Measurements from ENCODE around the gene ANKRD40. TPM values are rescaled to one million over a fixed set of nuclear protein-coding genes. Genes with fewer than 3 reads are reported as not detected.

ANKRD40 gene
- total and polyA plus RNA-seq, 7 experiments from 2014 or later = 3.6 to 37.2 (median 30.1) TPM

DNA sequence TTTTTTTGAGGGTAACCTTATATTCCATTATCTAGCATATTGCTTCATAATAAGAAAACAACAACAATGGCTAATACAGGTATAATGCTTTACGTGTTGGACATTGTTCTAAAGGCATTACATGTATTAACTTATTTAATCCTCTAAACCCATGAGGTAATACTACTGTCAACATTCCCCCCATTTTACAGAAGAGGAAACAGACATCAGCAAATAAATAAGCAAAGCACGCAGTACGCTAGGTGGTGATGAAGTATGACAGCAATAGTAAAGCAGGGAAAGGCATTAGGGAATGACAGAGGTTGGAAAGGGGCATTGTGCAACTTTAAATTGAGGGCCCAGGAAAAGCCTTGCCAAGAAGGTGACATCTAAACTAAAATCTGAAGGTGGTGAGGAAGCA, 4.6 kb downstream of the ANKRD40 start:
- peaks cover 0 to 27% (median 19%) of the 10 kb centered on the region in 5 donors for H3K36me3 Mint-ChIP-seq
- no peaks in the 10 kb centered on the region for H3K27me3 Mint-ChIP-seq
- CTCF ChIA-PET = no interaction called here
- ATAC-seq (no peak), DNase-seq (no peak)
- Histone ChIP-seq H3K27me3 (ENCODE audit: control insufficient read depth in 2 of 2, insufficient read depth in 2 of 2, low read length in 2 of 2) (no peaks in the 10 kb centered on the region), H3K4me3 (ENCODE audit: low read length) (no peak overlapping the region), H3K36me3 (ENCODE audit: control insufficient read depth in 2 of 3, insufficient read depth in 3 of 3, low read length in 3 of 3) (peaks cover 6 to 37% (median 7%) of the 10 kb centered on the region in 3 experiments), H3K9me3 (ENCODE audit: control insufficient read depth in 2 of 3, low read length in 3 of 3) (no peaks in the 10 kb centered on the region), H3K27ac (ENCODE audit: low read depth, low read length) (peak overlapping the region; percentile 8), H3K4me1 (ENCODE audit: control insufficient read depth in 2 of 2, insufficient read depth in 2 of 2, low read length in 2 of 2) (peaks cover 1 to 8% of the 10 kb centered on the region in 2 donors)
- H3K27ac Mint-ChIP-seq = peak overlapping the region in 6 of 9 donors; percentile 15 to 64 (median 44)
- H3K9me3 Mint-ChIP-seq = no peaks in the 10 kb centered on the region
- POLR2A ChIA-PET = interaction anchor here (1.5 kb wide), 1 partner anchor 15 kb away, joined by 8 read pairs; the partner anchor contains the start of gene LUC7L3
- H3K4me1 Mint-ChIP-seq = peaks cover 16 to 65% (median 44%) of the 10 kb centered on the region in 7 donors
- H3K4me3 Mint-ChIP-seq = peak overlapping the region in 3 of 10 donors; percentile 14 to 66 (median 14)
- intact Hi-C loops (cut with micrococcal nuclease) = loop anchor here (2.0 to 10.0 kb wide), 4 partner anchors 72 to 558 kb away; partner anchors contain the start of genes LRRC59 (in 1 of the 2) and NME1 (in 1 of the 2)

- DNase-seq = no peak
- Mint-ChIP-seq H3K4me3 (no peak overlapping the region), H3K36me3 (peaks cover 6 to 56% (median 31%) of the 10 kb centered on the region in 5 donors), H3K9me3 (no peaks in the 10 kb centered on the region), H3K27me3 (no peaks in the 10 kb centered on the region), H3K4me1 (peaks cover 13 to 46% (median 41%) of the 10 kb centered on the region in 7 donors), H3K27ac (peak overlapping the region in 1 of 9 donors; percentile 23)
- Histone ChIP-seq H3K27me3 (ENCODE audit: control insufficient read depth in 2 of 2, insufficient read depth in 2 of 2, low read length in 2 of 2) (no peaks in the 10 kb centered on the region), H3K4me1 (ENCODE audit: control insufficient read depth in 2 of 2, insufficient read depth in 2 of 2, low read length in 2 of 2) (peaks cover 0 to 5% of the 10 kb centered on the region in 2 donors), H3K36me3 (ENCODE audit: control insufficient read depth in 2 of 3, insufficient read depth in 3 of 3, low read length in 3 of 3) (peaks cover 9 to 68% (median 14%) of the 10 kb centered on the region in 3 experiments), H3K4me3 (ENCODE audit: low read length) (no peak overlapping the region), H3K9me3 (ENCODE audit: control insufficient read depth in 2 of 3, low read length in 3 of 3) (no peaks in the 10 kb centered on the region), H3K27ac (ENCODE audit: low read depth, low read length) (peak overlapping the region; percentile 2)
- CTCF ChIA-PET = no interaction called here
- no peak for ATAC-seq
- intact Hi-C loops (cut with micrococcal nuclease) = loop anchor here in 1 of 2 donors (2.0 kb wide), 1 partner anchor 221 kb away; the partner anchor contains the start of gene RSAD1
- POLR2A ChIA-PET = no interaction called here
Observed at GRCh38 chr17:50699410-50699809, 8.3 kb downstream of the ANKRD40 start.

DNA sequence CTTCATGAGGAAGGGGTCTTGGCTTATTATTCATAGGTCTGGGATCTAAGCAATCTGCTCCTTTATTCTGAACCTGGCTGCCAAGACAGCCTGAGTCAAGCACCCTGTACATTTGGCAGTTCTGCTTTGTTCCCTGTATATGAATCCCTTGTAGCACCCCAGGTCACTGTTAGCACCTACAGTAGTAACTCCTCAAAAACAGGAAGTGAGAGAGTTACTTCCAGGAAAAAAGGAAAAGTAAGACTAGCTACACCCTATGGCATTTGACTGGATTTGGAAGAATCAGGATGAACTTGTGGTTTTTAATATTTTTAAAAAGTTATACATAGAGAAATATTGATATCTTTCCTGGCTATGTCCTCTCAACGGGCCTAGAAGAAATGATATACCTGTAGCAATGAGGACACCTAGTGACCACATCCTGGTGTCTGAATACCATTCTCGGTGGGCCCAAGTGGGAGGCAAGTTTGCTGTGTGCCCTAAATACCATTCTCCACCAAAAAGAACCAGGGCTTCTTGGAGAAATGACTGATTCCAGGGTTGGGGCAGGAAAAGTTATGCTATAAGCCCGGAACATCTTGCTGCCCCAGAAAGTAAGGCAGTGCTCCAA, 9.9 kb downstream of the ANKRD40 start:
- H3K4me3 Mint-ChIP-seq = no peak overlapping the region
- no peak for ATAC-seq
- peaks cover 0 to 33% (median 30%) of the 10 kb centered on the region in 7 donors for H3K4me1 Mint-ChIP-seq
- no peaks in the 10 kb centered on the region for H3K9me3 Mint-ChIP-seq
- no peak overlapping the region for H3K4me3 ChIP-seq (ENCODE audit: low read length)
- H3K27ac Mint-ChIP-seq = peak overlapping the region in 7 of 9 donors; percentile 8 to 76 (median 65)
- no peak for DNase-seq
- peaks cover 9 to 78% (median 14%) of the 10 kb centered on the region in 3 experiments for H3K36me3 ChIP-seq (ENCODE audit: control insufficient read depth in 2 of 3, insufficient read depth in 3 of 3, low read length in 3 of 3)
- H3K9me3 ChIP-seq (ENCODE audit: control insufficient read depth in 2 of 3, low read length in 3 of 3) = no peaks in the 10 kb centered on the region
- H3K27me3 Mint-ChIP-seq = no peaks in the 10 kb centered on the region
- H3K36me3 Mint-ChIP-seq = peaks cover 7 to 58% (median 28%) of the 10 kb centered on the region in 5 donors
- no peaks in the 10 kb centered on the region for H3K27me3 ChIP-seq (ENCODE audit: control insufficient read depth in 2 of 2, insufficient read depth in 2 of 2, low read length in 2 of 2)
- POLR2A ChIA-PET = no interaction called here
- H3K4me1 ChIP-seq (ENCODE audit: control insufficient read depth in 2 of 2, insufficient read depth in 2 of 2, low read length in 2 of 2) = peaks cover 0 to 5% of the 10 kb centered on the region in 2 donors
- CTCF ChIA-PET = no interaction called here
- intact Hi-C loops (cut with micrococcal nuclease) = loop anchor here in 1 of 2 donors (2.0 kb wide), 1 partner anchor 219 kb away; the partner anchor contains the start of gene RSAD1
- no peak overlapping the region for H3K27ac ChIP-seq (ENCODE audit: low read depth, low read length)

- DNase-seq (no peak), ATAC-seq (no peak)
- Histone ChIP-seq H3K27me3 (ENCODE audit: control insufficient read depth in 2 of 2, insufficient read depth in 2 of 2, low read length in 2 of 2) (no peaks in the 10 kb centered on the region), H3K4me1 (ENCODE audit: control insufficient read depth in 2 of 2, insufficient read depth in 2 of 2, low read length in 2 of 2) (peaks cover 0 to 5% of the 10 kb centered on the region in 2 donors), H3K27ac (ENCODE audit: low read depth, low read length) (peak overlapping the region; percentile 35), H3K9me3 (ENCODE audit: control insufficient read depth in 2 of 3, low read length in 3 of 3) (no peaks in the 10 kb centered on the region), H3K4me3 (ENCODE audit: low read length) (no peak overlapping the region), H3K36me3 (ENCODE audit: control insufficient read depth in 2 of 3, insufficient read depth in 3 of 3, low read length in 3 of 3) (peaks cover 9 to 82% (median 14%) of the 10 kb centered on the region in 3 experiments)
- peaks cover 7 to 58% (median 28%) of the 10 kb centered on the region in 5 donors for H3K36me3 Mint-ChIP-seq
- no peak overlapping the region for H3K4me3 Mint-ChIP-seq
- CTCF ChIA-PET = no interaction called here
- intact Hi-C loops (cut with micrococcal nuclease) = no loop called here
- H3K27me3 Mint-ChIP-seq = no peaks in the 10 kb centered on the region
- H3K4me1 Mint-ChIP-seq = peaks cover 0 to 31% (median 25%) of the 10 kb centered on the region in 7 donors
- H3K9me3 Mint-ChIP-seq = no peaks in the 10 kb centered on the region
- peak overlapping the region in 6 of 9 donors; percentile 10 to 76 (median 39) for H3K27ac Mint-ChIP-seq
- POLR2A ChIA-PET = no interaction called here
Observed at GRCh38 chr17:50697062-50697461, 10.7 kb downstream of the ANKRD40 start.

- CTCF ChIA-PET = interaction anchor here (0.7 to 0.8 kb wide), 2 partner anchors 10 to 25 kb away, joined by 4 read pairs; no protein-coding TSS in a partner anchor
- DNase-seq (no peak), ATAC-seq (no peak)
- Mint-ChIP-seq H3K27ac (peak overlapping the region in 2 of 9 donors; percentile 53 to 76), H3K9me3 (no peaks in the 10 kb centered on the region), H3K27me3 (no peaks in the 10 kb centered on the region), H3K4me1 (peaks cover 0 to 26% (median 18%) of the 10 kb centered on the region in 7 donors), H3K4me3 (no peak overlapping the region), H3K36me3 (peaks cover 7 to 58% (median 28%) of the 10 kb centered on the region in 5 donors)
- H3K4me1 ChIP-seq (ENCODE audit: control insufficient read depth in 2 of 2, insufficient read depth in 2 of 2, low read length in 2 of 2) = peaks cover 0 to 5% of the 10 kb centered on the region in 2 donors
- no peaks in the 10 kb centered on the region for H3K27me3 ChIP-seq (ENCODE audit: control insufficient read depth in 2 of 2, insufficient read depth in 2 of 2, low read length in 2 of 2)
- H3K4me3 ChIP-seq (ENCODE audit: low read length) = no peak overlapping the region
- intact Hi-C loops (cut with micrococcal nuclease) = no loop called here
- no peaks in the 10 kb centered on the region for H3K9me3 ChIP-seq (ENCODE audit: control insufficient read depth in 2 of 3, low read length in 3 of 3)
- POLR2A ChIA-PET = no interaction called here
- H3K27ac ChIP-seq (ENCODE audit: low read depth, low read length) = peak overlapping the region; percentile 35
- H3K36me3 ChIP-seq (ENCODE audit: control insufficient read depth in 2 of 3, insufficient read depth in 3 of 3, low read length in 3 of 3) = peaks cover 9 to 82% (median 14%) of the 10 kb centered on the region in 3 experiments
Observed at GRCh38 chr17:50696365-50696879, 11.3 kb downstream of the ANKRD40 start.

GRCh38 chr17:50693036-50693682, 14.6 kb downstream of the ANKRD40 start:
- H3K9me3 Mint-ChIP-seq = no peaks in the 10 kb centered on the region
- H3K4me3 Mint-ChIP-seq = no peak overlapping the region
- POLR2A ChIA-PET = interaction anchor here (0.6 kb wide), 1 partner anchor 45 kb away, joined by 5 read pairs; no protein-coding TSS in a partner anchor
- peaks cover 0 to 36% (median 18%) of the 10 kb centered on the region in 5 donors for H3K36me3 Mint-ChIP-seq
- H3K4me1 ChIP-seq (ENCODE audit: control insufficient read depth in 2 of 2, insufficient read depth in 2 of 2, low read length in 2 of 2) = peaks cover 0 to 5% of the 10 kb centered on the region in 2 donors
- no peak overlapping the region for H3K27ac ChIP-seq (ENCODE audit: low read depth, low read length)
- H3K27me3 Mint-ChIP-seq = no peaks in the 10 kb centered on the region
- H3K4me3 ChIP-seq (ENCODE audit: low read length) = no peak overlapping the region
- ATAC-seq (no peak), DNase-seq (no peak)
- peaks cover 2 to 58% (median 8%) of the 10 kb centered on the region in 3 experiments for H3K36me3 ChIP-seq (ENCODE audit: control insufficient read depth in 2 of 3, insufficient read depth in 3 of 3, low read length in 3 of 3)
- peaks cover 0 to 16% (median 8%) of the 10 kb centered on the region in 7 donors for H3K4me1 Mint-ChIP-seq
- H3K27me3 ChIP-seq (ENCODE audit: control insufficient read depth in 2 of 2, insufficient read depth in 2 of 2, low read length in 2 of 2) = no peaks in the 10 kb centered on the region
- H3K9me3 ChIP-seq (ENCODE audit: control insufficient read depth in 2 of 3, low read length in 3 of 3) = no peaks in the 10 kb centered on the region
- H3K27ac Mint-ChIP-seq = peak overlapping the region in 2 of 9 donors; percentile 14 to 38
- CTCF ChIA-PET = interaction anchor here (0.6 kb wide), 1 partner anchor 25 kb away, joined by 3 read pairs; no protein-coding TSS in a partner anchor
- intact Hi-C loops (cut with micrococcal nuclease) = no loop called here

All from naive thymus-derived CD4-positive, alpha-beta T cell (primary cell).